GM18519 (cell line): ENCODE data around the gene GYPA.
"Not testable (repeated sequence)": the region's sequence is repeated elsewhere in the genome, so short reads cannot be mapped to it uniquely, and the experiment has no call there.

Experiments
- ATAC-seq: cut with Tn5 transposase; IDR thresholded peaks from one replicate; pipeline ENCODE4 v1.9.1; 2021; ENCODE audit warnings: mild to moderate bottlenecking, moderate library complexity; ENCODE audit not compliant: unreplicated experiment, low FRiP score

Gene GYPA

DNA sequence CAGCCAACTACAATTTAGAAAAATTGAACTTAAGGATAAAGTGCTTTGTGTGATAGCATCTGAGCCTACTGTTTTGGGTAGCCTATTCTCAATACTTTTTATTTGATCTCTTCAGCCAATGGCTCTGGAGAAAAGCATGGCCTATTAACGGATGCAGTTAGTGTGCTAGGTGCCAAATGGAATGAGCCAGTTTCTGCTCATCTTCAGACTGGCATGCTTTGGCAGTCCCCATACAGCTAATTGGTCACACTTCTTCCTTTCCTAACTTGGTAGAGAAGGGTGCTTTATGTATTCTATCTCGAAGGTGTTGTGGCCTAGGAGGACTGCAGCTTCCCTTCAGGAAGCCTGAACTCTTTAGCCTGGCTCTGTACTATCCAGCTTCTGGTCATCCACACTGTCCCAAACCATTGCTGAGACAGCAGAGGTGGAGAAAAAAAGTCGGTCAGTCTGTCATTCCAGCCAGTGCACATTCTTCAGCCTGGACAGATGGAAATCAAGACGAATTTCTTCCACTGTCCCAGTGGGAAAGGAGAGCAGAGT lies 11.1 kb downstream of the GYPA start:
- ATAC-seq = not testable (repeated sequence)

DNA sequence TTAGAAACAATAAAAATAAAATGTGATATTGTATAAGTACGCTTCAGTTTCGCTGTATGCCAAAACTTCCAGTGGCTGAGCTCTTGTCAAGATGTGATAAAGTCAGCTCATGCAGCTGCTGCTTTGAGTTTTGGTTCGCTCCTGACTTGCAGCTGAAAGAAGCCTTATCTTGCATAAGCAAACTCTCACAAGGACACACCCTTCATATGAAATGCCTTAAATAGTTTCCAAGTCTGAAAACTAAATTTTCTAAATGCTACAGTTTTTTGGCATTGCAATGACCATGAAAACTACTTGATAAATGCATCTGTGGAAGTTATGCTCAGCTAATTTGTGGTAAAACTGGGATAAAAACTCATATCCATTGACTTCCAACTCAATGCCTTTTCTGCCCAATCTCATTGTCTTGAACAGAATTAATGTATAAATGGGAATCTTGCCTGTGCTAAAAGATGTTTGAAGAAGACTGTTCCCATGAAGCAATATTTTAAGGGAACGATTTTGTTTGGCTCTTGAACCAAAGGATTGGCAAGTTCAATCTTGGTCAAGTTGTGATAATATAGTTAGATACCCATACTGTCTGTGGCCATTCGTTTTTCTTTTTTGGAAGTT lies 11.7 kb downstream of the GYPA start:
- not testable (repeated sequence) for ATAC-seq

DNA sequence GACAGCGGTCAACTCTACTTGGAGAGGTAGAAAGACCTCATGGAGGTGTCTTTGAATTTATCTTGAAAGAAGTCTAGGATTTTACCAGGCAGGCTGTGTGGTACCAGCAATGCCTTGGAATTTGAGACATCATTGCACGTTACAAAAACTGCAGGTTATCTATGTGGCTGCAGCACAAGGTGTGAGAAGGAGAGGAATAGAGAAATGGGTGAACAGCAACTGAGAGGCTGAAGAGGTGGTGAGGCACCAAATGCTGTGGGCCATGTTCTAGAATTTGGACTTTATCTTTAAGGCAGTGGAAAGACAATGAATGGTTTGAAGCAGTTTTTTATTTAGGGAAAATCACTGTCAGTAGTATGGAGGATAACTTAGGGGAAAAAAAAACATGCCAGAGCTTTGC lies 15.4 kb downstream of the GYPA start:
- ATAC-seq = not testable (repeated sequence)

DNA sequence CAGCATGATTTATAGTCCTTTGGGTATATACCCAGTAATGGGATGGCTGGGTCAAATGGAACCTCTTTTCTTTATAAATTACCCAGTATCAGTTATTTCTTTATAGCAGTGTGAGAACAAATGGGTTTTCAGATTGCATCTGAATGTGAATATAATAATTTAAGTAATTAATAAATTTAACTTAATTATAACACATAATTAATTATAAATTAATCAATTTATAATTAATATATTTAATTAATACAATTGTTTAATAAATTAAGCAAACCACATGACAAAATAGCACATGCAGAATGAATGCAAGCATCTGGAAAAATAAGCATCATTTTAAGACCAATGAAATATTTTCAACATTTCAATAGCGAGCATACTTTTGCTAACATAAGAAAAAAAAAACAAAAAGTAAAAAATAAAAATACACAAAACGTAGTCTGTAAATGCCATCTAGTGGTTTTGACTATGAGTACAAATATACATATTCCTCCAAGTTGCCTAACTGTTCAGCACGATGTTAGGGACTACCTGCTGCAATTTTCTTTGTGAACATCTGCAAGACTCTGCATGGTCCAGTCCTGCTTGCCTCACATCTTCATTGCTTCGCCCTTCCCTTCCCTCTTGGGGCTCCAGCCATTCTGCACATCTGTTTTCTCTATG lies 16.4 kb downstream of the GYPA start:
- ATAC-seq = not testable (repeated sequence)

DNA sequence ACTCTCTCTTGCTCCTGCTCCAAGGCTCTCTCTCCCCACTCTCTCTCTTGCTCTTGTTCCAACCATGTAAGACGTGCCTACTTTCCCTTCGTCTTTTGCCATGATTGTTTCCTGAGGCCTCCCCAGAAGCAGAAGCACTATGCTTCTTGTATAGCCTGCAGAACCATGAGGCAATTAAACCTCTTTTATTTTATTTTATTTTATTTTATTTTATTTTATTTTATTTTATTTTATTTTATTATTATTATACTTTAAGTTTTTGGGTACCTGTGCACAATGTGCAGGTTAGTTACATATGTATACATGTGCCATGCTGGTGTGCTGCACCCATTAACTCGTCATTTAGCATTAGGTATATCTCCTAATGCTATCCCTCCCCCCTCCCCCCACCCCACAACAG lies 17.2 kb downstream of the GYPA start:
- not testable (repeated sequence) for ATAC-seq

DNA sequence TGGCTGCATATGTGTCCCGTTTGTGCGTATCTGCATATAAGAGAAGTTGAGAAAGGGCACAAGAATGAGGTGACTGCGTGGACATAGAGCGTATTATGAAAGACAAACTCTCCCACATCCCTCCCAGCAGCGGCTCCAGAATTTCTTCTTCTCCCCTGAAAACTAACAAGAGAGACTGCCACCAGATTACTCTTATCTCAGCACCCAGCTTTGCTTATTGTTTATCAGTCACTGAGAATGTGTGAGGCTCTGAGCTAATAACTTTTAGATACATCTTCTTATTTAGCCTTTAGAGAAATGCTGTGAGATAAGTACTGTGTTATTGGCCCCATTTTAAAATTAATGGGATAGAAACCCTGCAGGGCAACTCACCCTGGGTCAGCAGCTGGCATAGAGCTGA lies 20.8 kb downstream of the GYPA start:
- ATAC-seq = not testable (repeated sequence)

DNA sequence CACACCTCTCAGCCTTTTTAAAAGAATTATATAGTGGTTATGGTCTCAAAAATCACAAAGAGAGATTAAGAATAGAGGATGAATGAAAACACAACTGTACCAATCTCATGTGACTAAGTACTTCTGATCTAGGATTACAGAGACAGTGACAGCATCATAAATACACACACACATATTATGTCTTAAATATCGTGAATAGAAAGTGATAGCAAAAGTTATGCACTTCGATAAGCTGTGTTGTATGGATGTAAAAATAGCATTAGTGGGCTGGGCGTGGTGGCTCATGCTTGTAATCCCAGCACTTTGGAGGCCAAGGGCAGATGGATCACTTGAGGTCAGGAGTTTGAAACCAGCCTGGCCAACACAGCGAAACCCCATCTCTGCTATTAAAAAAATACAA lies 25.0 kb downstream of the GYPA start:
- ATAC-seq = no peak

DNA sequence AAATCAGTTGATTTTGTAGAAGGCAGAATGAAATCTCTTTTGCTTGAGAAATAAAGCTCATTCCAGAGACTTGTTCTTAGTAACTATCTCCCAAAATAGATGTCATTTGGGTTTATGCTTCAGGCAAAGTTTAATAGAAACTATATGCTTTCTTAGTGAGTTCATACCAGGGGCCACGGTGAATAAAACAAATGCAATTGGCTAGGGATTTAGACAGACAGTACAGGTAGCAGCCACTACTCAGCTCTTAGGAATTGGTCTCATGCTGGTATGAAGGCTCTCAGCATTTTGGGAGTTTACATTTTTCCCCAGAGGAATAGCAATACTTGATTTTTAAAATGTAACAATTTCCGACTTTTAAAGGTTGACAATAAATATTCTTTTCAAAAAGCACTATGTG lies 27.0 kb downstream of the GYPA start:
- ATAC-seq = no peak

DNA sequence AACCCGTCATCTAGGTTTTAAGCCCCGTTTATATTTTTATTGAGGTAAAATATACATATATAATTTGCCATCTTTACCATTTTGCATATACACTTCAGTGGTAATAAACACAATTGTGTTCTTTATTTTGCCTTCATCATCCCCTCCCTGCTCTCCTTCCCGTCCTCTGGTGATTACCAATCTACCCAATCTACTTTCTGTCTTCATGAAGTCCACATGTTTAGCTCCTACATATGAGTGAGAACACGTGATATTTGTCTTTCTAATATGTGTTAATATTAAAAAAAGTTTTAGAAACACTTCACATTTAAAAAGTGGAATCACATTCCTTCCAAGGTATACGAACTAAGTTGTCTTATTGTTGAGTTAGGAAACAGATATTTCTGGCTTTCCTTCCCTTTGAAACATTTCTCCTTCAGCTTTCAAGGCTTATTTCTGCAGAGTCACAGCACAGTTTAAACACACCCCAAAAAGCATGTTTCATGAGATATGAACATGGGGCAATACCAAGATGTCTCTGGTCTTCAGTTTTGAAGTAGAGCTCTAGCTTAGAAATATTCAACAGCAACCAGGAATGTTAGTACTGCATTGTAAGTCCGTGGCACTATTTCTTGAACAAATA lies 35.9 kb downstream of the GYPA start:
- ATAC-seq = no peak

DNA sequence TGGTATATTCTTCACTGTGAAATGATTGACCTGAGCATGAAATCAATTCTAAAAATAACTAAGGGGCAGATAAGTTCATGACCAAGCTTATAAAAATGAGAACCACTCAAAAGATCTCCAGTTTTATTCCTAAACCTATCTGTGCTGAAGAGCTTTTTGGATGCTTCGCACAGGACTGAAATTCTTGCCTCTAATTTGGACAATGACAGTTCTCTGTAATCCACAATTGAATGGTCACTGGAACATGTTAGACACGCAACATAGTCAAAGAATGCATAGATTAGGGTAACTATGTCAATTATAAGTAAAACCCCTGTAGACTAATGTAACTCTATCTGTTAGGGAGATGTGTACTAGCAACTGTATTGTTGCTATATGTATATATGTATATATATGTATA lies 42.7 kb downstream of the GYPA start:
- not testable (repeated sequence) for ATAC-seq

DNA sequence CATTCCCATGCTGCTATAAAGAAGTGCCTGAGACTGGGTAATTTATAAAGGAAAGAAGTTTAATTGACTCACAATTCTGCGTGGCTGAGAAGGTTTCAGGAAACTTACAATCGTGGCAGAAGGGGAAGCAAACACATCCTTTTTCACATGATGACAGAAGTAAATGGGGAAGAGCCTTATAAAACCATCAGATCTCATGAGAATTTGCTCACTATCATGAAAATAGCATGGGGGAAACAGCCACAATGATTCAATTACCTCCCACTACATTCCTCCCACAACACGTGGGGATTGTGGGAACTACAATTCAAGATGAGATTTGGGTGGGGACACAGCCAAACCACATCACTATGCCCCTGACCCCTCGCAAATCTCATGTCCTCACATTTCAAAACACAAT lies 46.5 kb downstream of the GYPA start:
- not testable (repeated sequence) for ATAC-seq

DNA sequence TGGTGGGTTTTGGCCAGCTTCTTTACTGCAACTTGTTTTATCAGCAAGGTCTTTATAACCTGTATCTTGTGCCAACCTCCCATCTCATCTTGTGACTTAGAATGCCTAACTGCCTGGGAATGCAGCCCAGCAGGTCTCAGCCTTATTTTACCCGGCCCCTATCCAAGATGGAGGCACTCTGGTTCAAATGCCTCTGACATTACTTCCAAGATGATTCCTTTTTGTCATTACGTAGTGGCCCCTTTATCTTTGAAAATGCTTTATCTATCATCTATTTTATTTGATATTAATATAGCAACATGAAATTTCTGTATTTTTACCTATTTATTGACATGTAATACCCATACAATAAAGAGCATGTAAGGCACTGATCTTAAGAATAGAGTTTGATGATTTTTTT lies 49.3 kb downstream of the GYPA start:
- ATAC-seq = not testable (repeated sequence)

DNA sequence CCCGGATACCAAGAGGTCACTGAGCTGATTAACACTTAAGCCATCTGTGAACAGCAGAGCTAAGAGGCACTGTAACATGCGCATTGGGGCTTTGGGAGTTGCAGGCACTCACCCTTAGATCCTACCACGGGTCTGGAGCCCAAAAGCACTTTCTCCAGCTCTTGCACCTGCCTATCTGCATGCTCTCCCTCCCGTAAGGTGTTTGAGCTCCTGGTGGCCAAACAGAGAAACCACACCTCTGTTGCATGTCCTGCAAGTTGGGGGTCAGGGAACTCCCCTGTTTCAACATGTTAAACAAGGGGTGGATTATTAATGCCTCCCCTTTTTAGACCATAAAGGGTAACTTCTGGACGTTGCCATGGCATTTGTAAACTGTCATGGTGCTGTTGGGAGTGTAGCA lies 49.8 kb downstream of the GYPA start:
- no peak for ATAC-seq

DNA sequence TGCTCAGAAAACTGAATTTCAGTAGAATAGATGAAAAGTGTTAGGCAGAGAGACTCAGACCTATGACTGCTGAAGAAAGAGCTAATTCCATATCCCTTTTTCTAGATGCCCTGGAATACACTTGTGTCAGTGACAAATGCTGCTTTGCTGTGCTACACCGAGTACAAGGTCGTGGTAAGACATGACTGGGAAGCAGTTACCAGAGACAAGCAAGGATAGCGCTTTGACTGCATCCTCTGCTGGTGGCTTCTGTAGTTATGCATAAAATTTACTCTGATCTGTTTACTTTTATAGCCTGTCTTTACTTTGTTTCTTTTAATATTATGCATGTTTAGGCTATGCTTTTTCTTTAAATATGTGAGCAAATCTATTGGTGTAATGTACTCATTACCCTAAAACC lies 58.5 kb downstream of the GYPA start:
- ATAC-seq = not testable (repeated sequence)

DNA sequence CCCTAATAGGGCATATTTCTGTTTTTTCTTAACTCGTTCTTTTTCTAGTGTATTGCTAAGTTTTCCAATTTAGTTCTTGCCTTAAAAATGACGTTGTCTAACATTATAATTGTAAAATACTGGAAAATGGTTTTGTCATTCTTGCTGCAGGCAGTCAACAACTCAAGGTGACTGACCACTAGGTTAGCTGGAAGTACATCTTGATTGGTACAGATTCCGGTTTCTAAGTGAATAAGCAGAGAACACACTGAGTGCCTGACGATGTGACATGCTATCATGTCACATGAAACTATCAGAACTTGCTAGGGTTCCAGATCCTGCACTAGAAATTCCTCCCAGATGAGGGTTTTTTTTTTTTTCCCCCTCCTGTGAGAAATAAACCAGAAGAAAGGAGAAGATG lies 60.4 kb downstream of the GYPA start:
- not testable (repeated sequence) for ATAC-seq

DNA sequence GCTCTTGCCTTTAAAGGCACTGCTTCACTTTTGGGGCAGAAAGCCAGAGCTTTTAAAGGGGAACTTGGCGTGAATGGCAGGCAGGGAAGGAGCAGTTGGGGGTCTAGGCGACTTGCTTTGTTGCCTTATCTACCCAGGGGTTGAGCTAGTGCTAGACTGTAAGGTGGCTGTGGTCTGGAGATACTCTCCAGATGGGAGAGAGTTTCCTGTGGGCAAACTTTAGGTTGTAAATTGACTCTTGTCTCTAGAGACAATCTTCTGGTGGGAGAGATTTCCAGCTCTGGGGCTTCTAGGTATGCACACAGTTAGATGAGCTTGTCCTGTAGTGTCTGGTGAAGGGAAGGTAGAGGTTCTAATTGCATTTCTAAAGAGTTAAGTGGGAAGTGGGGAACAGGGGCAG lies 61.8 kb downstream of the GYPA start:
- not testable (repeated sequence) for ATAC-seq

DNA sequence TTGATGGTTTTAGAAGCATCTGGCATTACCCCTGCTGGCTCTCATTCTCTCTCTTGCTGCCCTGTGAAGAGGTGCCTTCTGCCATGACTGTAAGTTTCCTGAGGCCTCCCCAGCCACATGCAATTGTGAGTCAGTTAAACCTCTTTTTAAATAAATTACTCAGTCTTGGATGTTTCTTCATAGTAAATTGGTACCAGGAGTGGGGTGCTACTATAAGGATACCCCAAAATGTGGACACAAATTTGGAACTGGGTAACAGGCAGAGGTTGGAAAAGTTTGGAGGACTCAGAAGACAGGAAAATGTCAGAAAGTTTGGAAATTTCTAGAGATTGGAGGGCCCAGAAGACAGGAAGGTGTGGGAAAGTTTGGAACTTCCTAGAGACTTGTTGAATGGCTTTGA lies 79.0 kb downstream of the GYPA start:
- not testable (repeated sequence) for ATAC-seq

DNA sequence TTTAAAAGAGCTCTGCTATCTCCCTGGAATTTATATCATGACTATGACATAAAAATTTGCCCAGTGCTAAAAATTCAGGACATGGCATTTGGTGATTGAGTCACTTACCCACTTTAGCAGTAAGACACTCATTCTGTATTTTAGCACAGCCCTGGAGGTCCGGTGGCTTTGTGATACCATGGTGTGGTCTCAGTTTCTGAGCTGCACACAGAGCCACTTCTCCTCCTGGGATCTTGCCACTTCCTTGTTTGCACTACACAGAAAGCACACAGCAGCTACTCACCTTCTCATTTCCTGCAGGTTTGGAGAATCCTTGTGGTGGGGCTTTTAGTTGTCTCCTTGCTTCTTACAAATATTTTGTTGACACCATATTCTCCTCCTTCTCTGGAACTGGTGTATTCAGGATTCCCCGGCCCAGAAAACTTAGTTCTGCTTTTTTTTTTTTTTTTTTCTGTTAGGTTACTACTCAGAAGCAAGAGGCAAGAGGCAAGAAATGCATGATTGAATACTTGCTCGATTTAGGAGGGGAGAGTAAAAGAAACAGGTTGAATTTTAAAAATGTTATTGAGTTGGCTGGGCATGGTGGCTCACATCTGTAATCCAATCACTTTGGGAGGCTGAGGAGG lies 80.2 kb downstream of the GYPA start:
- not testable (repeated sequence) for ATAC-seq
